Measurements from ENCODE around the gene CLDN18.

The CLDN18 gene

GRCh38 chr3:138065949-138066348 lies 56.0 kb downstream of the CLDN18 start:
- peak in 1 of 5 experiments; percentile 64 for DNase-seq

GRCh38 chr3:138066383-138066782 lies 56.4 kb downstream of the CLDN18 start:
- DNase-seq = peak in 1 of 5 experiments; percentile 94

GRCh38 chr3:138066972-138067371 lies 57.0 kb downstream of the CLDN18 start:
- DNase-seq = no peak

- no peak for DNase-seq
Measured at GRCh38 chr3:138068046-138068445, 58.1 kb downstream of the CLDN18 start.

- DNase-seq = peak; percentile 12 to 76 (median 60)
Measured at GRCh38 chr3:138068579-138069174, 58.7 kb downstream of the CLDN18 start.

- DNase-seq = no peak
Measured at GRCh38 chr3:138070006-138070405, 60.0 kb downstream of the CLDN18 start.

GRCh38 chr3:138072796-138073195 lies 62.8 kb downstream of the CLDN18 start:
- DNase-seq = no peak

- DNase-seq = no peak
Measured at GRCh38 chr3:138078096-138078495, 68.1 kb downstream of the CLDN18 start.

- DNase-seq = no peak
Measured at GRCh38 chr3:138078901-138079344, 69.0 kb downstream of the CLDN18 start.

GRCh38 chr3:138079901-138080300 lies 69.9 kb downstream of the CLDN18 start:
- DNase-seq = no peak

- DNase-seq = no peak
Measured at GRCh38 chr3:138081371-138082084, 71.6 kb downstream of the CLDN18 start.

GRCh38 chr3:138082085-138082991 lies 72.4 kb downstream of the CLDN18 start:
- DNase-seq = peak in 1 of 5 experiments; percentile 88

GRCh38 chr3:138082992-138083386 lies 73.0 kb downstream of the CLDN18 start:
- DNase-seq = peak in 1 of 5 experiments; percentile 19

Data from T-helper 2 cell (primary cell).